Fibroblast of skin of left biceps (primary cell): ENCODE measurements around the gene EIF4G3.
A peak's percentile ranks its signal among the peaks of the same experiment; 100 is the strongest.
"Not testable (repeated sequence)": the region's sequence is repeated elsewhere in the genome, so short reads cannot be mapped to it uniquely, and the experiment has no call there.

Source experiments
- DNase-seq, 2 experiments: peaks; one replicate each; pipeline ENCODE4 v3.0.0-alpha.2; 2013; ENCODE audit warnings: low read depth in 2 of 2

EIF4G3 gene

DNA sequence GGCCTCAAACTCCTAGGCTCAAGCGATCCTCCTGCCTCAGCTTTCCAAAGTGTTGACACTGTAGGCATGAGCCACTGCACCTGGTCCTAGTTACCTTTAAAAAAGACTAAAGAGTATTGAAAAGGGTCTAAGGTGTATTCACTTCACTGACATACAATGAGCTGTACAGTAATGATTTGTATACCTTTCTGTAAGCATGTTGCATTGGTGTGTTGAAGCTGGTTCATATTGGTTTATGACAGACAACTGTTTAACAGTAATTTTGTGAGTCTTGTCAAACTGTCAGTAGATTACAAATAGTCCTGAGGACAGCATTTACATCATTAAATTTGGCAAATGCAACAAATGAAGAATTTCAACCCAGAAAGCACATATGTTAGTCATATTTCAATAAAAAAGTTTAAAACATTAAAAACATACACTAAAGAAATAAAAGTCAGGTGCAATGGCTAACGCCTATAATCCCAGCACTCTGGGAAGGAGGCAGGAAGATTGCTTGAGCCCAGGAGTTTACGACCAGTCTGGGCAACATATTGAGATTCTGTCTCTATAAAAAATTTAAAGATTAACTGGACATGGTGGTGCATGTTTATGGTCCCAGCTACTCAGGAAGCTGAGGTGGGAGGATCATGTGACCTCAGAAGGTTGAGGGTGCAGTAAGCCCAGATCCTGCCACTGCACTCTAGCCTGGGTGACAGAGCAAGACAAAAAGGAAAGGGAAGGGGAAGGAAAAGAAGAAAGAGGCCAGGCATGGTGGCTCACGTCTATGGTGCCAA, 301.3 kb downstream of the EIF4G3 start:
- DNase-seq = no peak

DNA sequence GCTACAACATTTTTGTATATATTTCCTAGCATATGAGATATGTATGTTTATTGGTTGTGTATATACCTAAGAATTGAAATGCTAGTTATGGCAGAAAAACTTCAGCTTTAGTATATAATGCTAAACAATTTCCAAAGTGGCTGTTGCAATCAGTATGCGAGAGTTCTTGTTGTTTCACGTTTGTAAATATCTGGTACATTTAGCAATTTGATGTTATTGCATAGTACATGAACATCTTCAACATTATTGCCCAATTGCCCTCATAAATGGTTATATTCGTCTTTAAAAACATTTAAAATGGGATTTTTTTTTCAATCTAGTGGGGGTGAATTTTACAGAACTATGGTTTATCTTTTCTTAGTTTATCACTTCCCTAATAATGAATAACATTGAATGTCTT, 303.4 kb downstream of the EIF4G3 start:
- no peak for DNase-seq

DNA sequence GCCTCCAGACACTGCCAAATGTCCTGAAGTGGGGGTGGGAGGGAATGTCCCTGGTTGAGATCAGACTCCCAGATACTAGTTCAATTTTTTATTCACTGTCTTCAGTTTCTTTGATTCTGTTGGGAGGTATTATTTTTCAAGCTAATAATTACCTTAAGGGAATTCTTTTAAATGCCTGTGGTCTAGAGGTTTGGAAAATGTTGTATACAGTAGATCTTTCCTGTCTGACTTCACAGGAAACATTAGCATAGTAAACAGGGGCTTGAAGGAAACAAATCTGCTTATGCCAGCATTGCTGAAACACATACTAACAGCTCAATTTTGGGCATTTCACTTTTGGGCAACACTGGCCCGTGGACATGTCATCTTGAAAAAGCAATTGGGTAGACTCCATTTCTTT, 305.3 kb downstream of the EIF4G3 start:
- DNase-seq = no peak

DNA sequence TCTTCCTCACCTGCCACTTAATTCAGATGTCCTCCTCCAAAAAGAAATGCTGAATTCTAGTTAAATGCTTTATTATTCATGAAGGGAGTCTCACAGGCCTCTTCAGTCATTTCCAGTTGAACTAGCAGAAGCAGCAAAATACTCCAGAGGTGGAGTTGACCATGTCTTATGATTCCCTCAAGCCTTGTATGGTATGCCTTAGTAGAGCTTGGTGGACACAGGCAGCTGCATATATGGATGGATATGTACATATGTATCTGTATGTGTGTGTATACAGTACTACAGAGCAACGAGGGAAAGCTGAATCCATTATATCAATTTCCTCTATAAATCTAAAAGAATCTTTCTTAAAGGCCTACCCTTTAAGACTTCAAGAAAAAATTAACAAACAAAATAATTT, 306.0 kb downstream of the EIF4G3 start:
- no peak for DNase-seq

DNA sequence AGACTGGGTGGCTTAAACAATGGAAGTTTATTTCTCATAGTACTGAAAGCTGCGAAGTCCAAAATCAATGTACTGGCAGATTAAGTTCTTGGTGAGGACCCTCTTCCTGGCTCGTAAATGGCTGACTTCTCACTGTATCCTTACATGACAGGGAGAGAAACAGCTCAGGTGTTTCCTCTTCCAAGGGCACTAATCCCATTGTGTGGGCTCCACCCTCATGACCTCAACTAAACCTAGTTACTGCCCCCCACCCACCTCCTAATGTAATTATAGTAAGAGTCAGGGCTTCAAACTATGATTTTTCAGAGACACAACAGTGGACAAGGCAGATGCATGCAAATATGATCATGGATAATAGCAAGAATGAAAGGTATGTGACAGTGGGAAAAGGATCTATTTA, 308.4 kb downstream of the EIF4G3 start:
- DNase-seq = no peak

DNA sequence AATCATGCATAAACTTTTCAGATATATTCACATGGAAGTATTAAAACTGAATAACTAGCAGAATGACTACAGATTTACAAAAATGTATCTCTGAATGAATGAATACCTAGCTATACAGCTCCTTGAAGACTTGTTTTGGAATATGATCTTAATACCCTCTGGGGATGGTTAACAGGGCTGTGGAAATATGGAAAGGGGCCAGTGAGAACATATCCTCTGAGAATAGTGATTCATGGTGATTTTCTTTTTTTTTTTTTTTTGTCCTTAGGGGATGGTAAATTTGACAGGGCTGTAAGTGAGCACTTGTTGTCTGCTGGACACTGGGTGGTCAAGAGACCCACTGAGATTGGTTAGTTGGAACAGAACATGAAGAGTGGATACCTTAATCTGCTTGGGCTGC, 308.9 kb downstream of the EIF4G3 start:
- no peak for DNase-seq

DNA sequence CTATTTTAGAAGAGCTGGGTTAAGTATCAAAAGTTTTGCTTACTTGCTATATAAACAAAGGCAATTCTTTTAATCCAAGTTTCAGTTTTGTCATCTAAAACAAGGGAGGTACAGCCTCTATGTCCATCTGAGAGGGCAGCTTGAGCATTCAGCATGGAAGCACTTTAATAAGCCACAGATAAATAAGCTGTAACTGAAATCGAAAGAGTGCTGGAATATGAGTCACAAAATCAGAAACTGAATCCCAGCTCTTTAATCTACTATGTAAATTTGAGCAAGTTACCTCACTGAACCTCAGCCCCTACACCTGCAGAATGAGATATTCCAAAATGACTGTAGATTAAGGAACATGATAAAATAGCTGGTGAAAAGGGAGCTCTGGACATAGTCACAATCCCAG, 309.6 kb downstream of the EIF4G3 start:
- no peak for DNase-seq

DNA sequence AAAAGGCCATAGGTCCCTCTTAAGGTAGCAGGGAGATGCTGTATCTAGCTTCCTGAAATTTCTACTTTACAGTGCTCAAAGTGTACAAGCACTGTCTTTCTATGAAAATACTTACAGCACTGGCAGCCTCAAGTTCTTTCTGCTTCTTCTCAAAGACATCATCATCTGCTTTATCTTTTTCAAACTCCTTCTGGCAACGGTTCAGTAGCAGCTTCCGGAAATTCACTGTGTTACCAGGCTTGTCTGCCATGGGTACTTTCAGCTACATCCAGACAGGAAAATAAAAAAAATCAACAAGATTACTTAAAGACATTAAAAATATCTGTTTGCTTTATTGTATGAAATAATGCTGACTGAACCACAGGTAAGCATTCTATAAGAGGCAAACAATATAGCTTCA, 311.7 kb downstream of the EIF4G3 start:
- no peak for DNase-seq

DNA sequence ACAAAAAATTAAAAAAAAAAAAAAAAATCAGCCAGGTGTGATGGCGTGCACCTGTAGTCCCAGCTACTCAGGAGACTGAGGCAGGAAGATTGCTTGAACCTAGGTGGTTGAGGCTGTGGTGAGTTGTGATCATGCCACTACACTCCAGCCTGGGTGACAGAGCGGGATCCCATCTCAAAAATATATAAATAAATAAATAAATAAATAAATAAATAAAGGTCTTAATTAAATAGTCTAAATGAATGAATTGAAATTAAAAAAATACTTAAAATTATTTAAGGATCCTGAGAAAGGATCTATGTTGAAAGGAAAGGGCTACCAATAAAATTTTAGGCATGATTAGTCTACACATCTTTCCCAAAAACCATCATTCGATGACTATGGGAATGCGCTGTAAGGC, 322.2 kb downstream of the EIF4G3 start:
- no peak for DNase-seq

DNA sequence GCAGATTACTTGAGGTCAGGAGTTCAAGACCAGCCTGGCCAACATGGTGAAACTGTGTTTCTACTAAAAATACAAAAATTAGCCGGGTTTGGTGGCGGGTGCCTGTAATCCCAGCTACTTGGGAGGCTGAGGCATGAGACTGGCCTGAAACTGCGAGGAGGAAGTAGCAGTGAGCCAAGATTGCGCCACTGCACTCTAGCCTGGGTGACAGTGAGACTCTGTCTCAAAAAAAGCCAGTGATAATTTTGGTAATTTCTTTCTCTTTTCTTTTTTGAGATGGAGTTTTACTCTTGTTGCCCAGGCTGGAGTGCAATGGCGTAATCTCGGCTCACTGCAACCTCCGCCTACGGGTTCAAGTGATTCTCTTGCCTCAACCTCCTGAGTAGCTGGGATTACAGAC, 324.9 kb downstream of the EIF4G3 start:
- not testable (repeated sequence) for DNase-seq

DNA sequence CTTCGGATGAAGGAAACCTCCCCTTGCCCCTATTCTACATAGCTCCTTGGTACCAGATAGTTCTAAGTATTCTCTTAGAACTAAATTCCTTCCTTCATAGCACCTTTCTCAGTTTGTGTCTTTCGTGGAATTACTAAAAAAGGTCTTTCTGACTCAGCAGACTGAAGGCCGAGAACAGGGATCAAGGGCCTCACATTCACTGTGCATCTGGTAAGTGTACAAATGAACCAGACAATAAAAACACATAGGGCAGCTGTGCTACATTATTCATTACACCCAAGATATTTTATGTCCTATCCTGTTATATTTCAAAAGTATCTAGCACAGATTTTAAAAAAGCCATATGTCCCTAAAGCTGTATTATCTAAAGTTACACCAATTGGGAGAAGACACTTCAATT, 326.7 kb downstream of the EIF4G3 start:
- no peak for DNase-seq

DNA sequence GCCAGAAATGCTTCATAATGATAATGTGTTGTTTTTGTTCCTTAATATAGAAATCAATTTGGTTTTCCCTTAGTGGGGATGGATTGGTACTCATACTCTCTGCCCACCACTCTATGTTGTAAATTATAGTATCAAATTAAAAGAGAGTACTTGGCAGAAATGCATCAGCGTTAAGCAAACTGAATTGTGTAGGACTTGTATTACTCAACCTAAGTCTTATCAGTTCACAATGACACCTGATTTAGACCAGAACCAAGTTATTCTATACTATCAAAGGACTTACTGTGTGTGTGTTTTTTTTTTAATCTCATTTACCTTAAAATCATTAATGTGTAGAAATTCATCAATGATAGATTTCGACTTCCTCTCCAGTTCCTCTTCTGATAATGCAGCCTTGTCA, 327.6 kb downstream of the EIF4G3 start:
- no peak for DNase-seq

DNA sequence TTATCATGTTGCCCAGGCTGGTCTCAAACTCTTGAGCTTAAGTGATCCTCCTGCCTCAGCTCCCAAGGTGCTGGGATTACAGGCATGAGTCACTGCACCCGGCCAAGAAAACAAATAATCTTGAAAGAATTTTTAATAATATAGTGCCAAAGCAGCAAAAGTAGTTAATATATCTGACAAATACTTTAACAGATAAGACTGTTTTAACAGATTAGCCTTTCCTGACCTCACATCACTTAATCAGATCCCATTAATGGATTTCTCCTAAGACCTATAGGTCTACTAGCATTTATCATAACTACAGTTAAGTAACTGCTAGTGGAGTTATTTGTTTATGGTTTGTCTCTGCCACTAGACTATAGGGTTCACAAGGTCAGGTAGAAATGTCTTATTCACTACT, 328.5 kb downstream of the EIF4G3 start:
- no peak for DNase-seq

DNA sequence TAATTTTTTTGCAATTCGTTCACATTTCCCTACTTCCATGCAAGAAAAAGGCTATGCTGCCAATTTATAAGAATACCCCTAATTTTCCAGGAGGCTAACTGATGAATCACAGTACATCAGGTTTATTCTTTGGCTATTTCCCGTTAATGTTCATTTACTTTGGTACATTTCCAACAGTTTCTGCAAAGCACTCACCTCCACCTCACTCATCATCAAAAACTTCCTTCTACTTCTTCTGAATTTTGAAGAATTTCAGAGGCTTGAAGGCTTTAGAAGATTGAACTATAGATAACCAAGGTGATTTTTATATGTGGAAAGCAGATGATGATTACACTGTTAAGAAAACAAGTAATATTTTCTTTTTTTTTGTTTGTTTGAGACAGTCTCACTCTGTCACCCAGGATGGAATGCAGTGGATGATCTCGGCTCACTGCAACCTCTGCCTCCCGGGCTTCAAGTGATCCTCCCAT, 329.1 kb downstream of the EIF4G3 start:
- peak; percentile 10 to 14 for DNase-seq

DNA sequence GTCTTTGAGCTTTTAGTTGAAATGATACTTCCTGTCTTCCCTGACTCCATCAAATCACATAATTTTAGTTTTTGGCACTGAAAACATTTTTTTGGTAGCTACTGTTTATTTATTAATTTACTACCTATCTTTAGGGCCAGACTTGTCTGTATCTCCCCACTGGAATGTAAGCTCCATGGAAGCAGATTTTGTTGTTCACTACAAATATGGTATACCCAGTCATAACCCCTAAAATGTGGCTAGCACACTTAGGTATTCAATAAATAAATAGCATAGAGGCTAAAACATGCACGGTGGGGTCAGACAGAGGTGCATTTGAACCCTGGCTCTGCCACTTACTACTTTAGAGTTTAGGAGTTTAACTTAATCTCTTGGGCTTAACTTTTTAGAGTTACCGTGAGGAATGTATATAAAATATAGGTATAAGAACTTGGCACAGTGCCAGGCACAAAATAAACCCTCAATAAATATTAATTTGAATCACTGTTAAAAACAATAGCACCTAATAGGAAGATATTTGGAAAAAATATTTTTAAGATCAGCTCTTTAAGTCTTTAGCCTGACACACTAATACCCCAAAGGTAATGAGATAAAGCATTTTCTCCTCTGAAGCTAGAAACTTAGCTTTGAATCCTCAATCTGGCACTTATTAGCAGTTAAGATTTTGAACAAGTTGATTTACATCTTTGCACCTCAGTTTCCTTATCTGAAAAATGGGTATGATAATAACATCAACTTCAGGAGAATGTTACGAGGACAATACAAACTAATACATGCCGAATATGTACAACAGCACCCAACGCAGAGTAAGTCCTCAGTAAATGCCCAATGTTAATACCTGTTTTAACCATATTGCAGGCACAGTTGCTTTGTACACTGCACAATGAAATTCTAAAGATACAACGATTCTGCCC, 330.0 kb downstream of the EIF4G3 start:
- DNase-seq = no peak

DNA sequence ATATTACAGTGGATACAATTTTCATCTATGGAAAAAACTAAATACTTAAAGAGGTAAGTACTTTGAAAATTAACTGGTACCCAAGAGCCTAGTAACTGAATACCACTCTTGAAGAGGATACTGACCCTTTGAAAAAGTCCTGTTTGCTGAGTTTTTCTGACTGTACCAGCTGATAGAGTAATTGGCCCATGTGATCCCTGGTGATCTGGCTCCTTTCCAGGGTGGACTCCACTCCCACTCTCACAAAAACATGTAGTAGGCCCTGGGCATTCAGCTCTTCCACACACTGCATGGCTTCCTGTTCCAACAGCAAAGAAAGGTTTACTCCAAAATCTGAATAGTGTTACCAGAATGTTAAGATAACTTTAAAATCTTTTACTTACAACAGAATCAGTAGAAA, 336.0 kb downstream of the EIF4G3 start:
- DNase-seq = no peak

DNA sequence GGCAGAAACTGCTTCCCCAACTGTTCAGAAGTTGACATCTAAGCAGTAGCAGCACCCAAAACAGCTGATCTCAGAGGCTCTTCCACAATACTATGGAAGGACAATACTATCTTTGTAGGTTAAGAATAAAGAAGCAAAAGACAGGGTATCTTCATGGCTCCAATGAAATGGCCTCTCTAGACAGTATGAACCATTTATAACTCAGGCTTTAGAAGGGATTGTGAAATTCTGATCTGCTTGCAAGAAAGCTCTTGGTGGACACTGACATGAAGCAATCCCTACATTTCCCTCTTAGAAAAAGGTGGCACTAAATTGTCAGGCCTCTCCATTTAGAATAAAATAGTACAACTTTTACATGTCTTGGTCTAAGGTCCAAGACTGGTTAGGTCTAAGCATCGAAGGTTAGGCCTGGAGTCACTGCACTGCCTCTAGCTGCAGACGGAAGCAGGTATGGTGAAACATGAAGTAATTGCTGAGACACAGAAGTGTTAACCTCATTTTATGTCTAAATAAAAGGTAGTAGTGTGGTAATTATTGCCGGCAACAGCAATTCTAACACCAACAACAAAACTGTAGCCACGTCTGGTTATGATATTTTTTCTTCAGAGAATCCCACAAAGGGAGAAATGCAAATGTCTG, 339.0 kb downstream of the EIF4G3 start:
- DNase-seq = no peak

DNA sequence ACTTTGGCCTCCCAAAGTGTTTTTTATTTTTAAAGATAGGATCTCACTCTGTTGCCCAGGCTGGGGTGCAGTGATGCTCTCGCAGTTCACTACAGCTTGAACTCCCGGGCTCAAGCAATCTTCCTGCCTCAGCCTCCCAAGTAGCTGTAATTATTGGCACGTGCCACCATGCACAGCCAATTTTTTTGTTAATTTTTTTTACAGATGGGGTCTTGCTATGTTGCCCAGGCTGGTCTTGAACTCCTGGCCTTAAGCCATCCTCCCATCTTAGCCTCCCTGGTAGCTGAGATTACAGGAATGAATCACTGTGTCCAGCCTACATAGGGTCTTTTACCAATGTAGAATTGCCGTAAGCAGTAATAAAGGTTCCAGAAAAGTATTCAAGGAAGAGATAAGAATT, 340.5 kb downstream of the EIF4G3 start:
- DNase-seq = no peak

DNA sequence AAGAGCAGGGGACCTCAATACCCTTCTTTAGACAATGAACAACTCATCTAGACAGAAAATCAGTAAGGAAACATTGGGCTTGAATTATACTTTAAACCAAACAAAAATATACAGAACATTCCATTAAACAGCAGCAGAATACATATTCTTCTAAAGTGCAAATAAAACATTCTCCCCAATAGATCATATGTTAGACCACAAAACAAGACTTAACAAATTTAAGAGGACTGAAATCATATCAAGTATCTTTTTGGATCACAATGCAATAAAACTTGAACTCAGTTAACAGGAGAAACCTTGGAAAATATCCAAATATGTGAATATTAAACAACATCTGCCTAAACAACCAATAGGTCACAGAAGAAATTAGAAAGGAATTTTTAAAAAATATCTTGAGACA, 341.9 kb downstream of the EIF4G3 start:
- no peak for DNase-seq

DNA sequence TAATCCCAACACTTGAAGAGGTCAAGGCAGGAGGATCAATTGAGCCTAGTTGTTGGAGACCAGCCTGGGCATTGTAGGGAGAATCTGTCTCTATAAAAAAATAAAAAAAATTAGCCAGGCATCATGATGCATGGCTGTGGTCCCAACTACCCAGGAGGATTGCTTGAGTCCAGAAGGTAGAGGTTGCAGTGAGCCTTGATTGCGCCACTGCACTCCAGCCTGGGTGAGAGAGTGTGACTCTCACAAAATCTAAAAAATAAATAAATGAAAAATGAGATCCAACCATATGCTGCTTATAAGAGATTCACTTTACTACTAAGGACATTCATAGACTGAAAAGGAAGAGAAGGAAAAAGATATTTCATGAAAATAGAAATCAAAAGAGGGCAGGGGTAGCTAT, 342.5 kb downstream of the EIF4G3 start:
- DNase-seq = no peak

DNA sequence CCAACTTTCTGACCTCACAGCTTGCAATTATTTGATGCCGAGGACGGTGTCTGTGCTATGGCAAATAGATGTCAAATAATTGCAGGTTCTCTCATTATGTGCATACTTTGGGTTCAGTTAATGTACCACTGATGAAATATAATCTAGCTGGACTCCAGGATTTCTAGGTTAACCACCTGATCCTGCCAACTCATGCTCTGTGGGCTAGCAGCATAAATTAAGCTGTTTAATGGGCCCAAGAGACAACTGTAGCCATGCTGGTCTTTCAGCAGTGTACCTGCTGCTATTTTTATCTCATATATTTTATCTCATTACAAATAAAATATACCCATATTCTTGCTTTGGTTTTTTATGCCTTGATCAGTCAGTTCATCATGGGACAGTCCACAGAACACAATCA, 346.3 kb downstream of the EIF4G3 start:
- no peak for DNase-seq

DNA sequence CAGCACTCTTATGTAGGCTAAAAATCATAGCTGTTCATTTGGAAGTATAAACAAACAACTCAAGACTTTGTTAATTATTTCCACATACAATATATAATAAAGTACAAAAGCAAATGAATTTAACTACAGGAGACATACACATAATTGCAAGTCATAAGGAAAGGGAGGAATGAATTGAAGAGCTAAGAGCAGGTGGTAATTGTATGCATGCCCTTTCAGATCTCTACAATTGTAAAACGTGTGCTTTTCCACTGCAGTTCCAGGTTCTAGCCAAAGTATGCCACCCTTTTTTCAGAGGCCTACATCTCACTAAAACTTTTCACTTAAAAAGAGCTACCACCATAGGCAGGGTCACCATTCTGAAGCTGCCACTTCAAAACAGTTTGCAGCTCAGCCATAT, 346.8 kb downstream of the EIF4G3 start:
- no peak for DNase-seq

DNA sequence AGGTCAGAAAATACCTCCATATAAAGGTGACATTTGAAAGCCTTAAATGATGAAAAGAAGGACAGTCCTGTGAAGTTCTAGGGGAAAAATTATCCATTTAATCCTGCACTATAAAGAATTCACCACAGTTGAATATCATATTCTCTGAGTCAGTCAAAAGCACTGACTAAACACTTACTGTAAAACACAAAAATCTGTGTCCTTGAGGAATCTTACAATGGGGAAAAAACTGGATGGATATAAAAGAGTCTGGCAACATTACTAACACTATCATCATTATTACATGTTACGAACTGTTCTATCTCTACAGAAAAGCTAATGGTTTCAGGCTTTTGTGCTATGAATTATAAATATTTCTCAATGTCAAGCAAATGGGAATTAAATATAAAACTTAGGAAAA, 347.2 kb downstream of the EIF4G3 start:
- no peak for DNase-seq
